Measurements from ENCODE around the gene BRMS1. TPM values are rescaled to one million over a fixed set of nuclear protein-coding genes. Genes with fewer than 3 reads are reported as not detected.

BRMS1 gene
- total RNA-seq, 1 donor from 2014 or later: 15.1 TPM

DNA sequence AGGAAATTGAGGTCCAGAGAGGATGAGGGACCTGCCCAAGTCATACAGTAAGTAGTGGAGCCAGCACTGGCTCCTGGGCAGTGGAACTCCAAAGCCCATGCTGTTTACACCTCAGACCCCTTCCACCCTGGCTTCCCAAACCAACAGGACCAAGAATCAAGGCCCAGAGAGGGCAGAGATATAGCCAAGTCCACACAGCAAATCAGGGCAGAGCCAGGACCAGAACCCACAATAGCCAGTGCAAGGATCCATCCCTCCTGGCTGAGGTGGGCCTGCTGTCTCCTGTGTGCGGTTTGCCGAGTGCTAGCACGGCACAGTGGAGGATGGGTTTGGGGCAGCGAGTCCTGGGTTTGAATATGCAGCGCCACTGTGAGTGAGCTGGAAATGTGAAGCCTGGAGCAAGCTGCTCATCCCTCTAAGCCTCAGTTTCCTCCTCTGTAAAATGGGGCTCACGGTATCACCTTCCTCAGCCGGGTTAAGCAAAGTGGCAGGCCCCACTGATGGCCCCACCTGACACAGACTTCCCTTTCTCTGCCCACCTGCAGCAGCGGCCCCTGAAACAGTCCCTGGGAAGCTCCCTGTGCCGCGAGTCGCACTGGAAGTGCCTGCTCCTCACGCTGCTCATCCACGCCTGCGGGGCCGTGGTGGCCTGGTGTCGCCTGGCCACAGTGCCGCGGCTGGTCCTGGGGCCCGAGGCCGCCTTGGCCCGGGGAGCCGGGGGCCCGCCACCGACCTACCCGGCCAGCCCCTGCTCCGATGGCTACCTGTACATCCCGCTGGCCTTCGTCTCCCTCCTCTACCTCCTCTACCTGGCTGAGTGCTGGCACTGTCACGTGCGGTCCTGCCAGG, 50.9 kb downstream of the BRMS1 start:
- no peak for DNase-seq
- intact Hi-C loops (cut with DNase I): no loop called here
- no peak for ATAC-seq (ENCODE audit: poor library complexity)

GRCh38 chr11:66293352-66293751, 51.6 kb downstream of the BRMS1 start:
- ATAC-seq (ENCODE audit: poor library complexity) (no peak), DNase-seq (no peak)
- intact Hi-C loops (cut with DNase I): no loop called here

DNA sequence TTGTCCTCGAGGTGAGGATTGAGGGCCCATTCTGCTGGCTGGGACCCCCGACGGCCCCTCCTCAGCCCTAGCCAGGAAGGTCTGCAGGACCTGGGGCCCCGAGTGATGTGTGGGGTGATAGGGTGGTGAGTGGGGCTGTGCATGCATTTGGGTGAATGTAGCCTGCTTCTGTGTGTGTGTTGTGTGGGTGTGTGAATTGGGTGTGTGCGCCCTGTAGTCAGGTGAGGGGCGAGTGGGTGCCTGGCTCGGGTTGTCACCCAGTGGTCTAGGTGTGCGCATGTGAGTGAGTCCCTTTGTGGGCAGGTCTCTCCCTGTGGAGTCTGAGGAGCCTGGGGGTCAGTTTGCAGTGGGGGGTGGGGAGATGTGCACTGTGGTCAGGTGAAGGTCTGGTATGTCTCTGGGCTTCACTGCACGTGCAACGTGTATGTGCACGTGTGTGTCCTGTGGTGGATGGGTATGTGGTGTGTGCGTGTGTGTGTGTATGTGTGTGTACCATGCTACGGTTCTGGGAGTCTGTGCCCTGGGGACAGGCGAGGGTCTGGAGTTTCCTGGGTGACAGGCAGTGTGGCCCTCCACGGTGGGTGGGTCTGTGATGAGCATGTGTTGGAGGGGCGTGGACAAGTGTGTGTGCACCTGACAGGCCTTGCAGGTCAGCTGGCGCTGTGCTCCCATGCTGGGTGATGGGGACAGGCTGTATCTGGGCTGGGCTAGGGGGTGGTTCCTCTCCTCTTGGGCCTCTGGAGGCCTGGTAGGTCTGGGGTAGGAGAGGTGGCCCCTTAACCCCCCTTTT, 52.2 kb downstream of the BRMS1 start:
- intact Hi-C loops (cut with DNase I): no loop called here
- DNase-seq (no peak), ATAC-seq (ENCODE audit: poor library complexity) (no peak)

DNA sequence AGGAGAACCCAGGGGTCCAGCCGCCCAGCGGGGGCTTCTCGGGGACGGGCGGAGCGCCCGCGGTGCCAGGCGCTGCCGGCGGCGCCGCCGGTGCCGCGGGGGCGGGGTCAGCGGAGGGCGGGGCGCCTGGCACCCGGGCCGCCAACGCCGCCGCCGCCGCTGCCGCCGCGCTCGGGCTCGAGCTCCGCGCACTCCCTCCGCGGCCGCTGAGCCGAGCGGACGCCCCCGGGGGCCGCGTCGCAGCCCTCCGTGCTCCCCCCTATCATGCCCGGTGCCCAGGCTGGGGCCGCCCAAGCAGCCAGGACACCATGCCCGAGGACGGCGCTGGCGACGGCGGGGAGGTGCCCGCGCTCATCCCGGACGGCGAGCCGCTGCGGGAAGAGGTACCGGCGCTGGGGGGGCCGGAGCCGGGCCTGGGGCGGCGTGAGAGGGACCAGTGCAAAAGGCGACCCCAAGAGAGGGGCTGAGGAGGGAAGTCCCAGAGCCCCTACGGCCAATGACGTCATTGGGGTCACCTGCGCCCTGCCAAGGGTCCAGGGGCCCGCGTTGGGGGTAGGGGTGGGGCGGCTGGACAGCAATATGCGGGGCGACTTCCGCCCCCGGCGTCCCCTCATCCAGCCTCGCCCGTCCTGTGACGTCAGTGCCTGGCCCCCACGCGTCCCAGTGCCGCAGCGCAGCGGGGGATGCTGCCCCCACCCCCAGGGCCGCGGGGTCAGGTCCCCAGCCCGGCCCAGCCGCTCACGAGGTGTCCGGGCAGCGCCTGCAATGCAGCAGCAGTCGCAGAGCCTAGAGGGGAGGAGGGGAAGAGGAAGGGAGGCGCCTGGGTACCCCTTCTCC, 53.0 kb downstream of the BRMS1 start, which contains the start of gene TMEM151A:
TMEM151A (plus strand) TSS at position 189 of the 837 bp plus-strand sequence; CDS start at position 309, 120 bp downstream.
- DNase-seq (no peak), ATAC-seq (ENCODE audit: poor library complexity) (no peak)
- intact Hi-C loops (cut with DNase I): no loop called here

GRCh38 chr11:66291303-66291705, 53.6 kb downstream of the BRMS1 start:
- DNase-seq (no peak), ATAC-seq (ENCODE audit: poor library complexity) (no peak)
- intact Hi-C loops (cut with DNase I): no loop called here

GRCh38 chr11:66290330-66290621, 54.6 kb downstream of the BRMS1 start:
- intact Hi-C loops (cut with DNase I): no loop called here
- DNase-seq (no peak), ATAC-seq (ENCODE audit: poor library complexity) (no peak)

GRCh38 chr11:66289548-66290329, 55.2 kb downstream of the BRMS1 start:
- DNase-seq: peak; percentile 77
- intact Hi-C loops (cut with DNase I): no loop called here
- ATAC-seq (ENCODE audit: poor library complexity): peak; percentile 57

DNA sequence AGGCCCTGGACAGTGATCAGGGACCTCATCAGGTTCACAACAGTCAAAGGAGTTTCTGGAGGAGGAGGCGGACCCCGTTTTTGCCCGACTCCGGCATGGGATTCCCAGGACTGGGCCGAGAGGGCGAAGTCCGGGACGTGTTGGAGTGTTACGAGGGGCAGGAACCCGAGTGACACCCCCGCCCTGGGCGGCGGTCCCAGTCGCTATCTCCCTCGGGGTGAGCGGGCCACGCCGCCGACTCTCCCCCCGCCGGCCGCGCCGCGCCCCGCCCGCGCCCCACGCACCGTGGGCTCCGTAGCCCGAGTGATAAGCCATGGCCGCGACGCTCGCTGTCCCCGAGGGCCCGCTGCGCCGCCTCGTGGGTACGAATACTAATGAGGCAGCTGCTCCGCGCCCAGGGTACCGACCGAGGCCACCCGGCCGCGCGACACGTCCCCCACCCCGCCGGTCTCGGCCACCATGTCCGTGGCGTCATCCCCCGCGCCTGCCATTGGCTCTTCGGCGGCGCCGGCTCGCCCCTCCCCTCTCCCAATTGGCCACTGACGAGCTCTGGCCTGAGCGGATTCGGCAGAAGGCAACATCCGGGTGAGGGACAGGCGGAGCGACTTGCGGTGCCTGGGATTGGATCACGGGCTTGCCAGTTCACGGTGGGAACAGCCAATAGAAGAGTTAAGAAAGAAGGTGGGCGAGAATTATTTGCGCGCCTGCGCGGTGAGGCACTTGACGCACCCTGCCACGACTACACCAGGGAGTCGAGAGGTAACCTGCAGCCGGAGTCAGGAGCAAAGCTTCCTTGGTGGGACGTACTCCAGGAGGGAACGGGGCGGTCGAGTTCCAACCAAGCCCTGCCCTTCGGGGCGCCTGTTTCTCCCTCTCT, 56.0 kb downstream of the BRMS1 start, which contains the start of gene YIF1A:
YIF1A (minus strand) TSS at position 473 of the 877 bp plus-strand sequence; CDS start at position 315, 158 bp downstream.
- intact Hi-C loops (cut with DNase I): no loop called here
- ATAC-seq (ENCODE audit: poor library complexity) (peak; percentile 96), DNase-seq (peak; percentile 99)

GRCh38 chr11:66287889-66288670, 56.8 kb downstream of the BRMS1 start:
- no peak for ATAC-seq (ENCODE audit: poor library complexity)
- DNase-seq: no peak
- intact Hi-C loops (cut with DNase I): no loop called here

Other genes with a start within 250 kb of the BRMS1 start
- gene KLC2, start 87.4 kb downstream of the BRMS1 start, total RNA-seq: 30.7 TPM
- 114 TPM for gene RAB1B, start 76.5 kb downstream of the BRMS1 start, total RNA-seq
- gene CNIH2, start 66.9 kb downstream of the BRMS1 start, total RNA-seq: not detected
- 38.4 TPM for gene YIF1A, start 56.0 kb downstream of the BRMS1 start, total RNA-seq
- not detected for gene TMEM151A, start 53.2 kb downstream of the BRMS1 start, total RNA-seq
- 15.7 TPM for gene CD248, start 28.1 kb downstream of the BRMS1 start, total RNA-seq
- gene RIN1, start 8.7 kb downstream of the BRMS1 start, total RNA-seq: 1.0 TPM
- 51.3 TPM for gene B4GAT1, start 2.5 kb upstream of the BRMS1 start, total RNA-seq
- 16.3 TPM for gene SLC29A2, start 26.7 kb upstream of the BRMS1 start, total RNA-seq
- gene NPAS4, start 75.9 kb upstream of the BRMS1 start, total RNA-seq: not detected
- 52.6 TPM for gene MRPL11, start 93.7 kb upstream of the BRMS1 start, total RNA-seq
- gene PELI3, start 121.8 kb upstream of the BRMS1 start, total RNA-seq: 8.9 TPM
- 11.1 TPM for gene DPP3, start 135.3 kb upstream of the BRMS1 start, total RNA-seq
- gene BBS1, start 165.5 kb upstream of the BRMS1 start, total RNA-seq: 12.1 TPM
- 4.4 TPM for gene ZDHHC24, start 200.9 kb upstream of the BRMS1 start, total RNA-seq
- gene ACTN3, start 201.8 kb upstream of the BRMS1 start, total RNA-seq: not detected
- gene CTSF, start 223.5 kb upstream of the BRMS1 start, total RNA-seq: 59.3 TPM
- 0.24 TPM for gene CCDC87, start 248.0 kb upstream of the BRMS1 start, total RNA-seq
- 25.8 TPM for gene CCS, start 248.1 kb upstream of the BRMS1 start, total RNA-seq

All from Right ventricle myocardium superior (tissue), 1 donor.